ENCODE results near the gene TSPAN2.

Gene TSPAN2

GRCh38 chr1:115073298-115074087, 15.8 kb downstream of the TSPAN2 start:
- DNase-seq, result no peak

DNA sequence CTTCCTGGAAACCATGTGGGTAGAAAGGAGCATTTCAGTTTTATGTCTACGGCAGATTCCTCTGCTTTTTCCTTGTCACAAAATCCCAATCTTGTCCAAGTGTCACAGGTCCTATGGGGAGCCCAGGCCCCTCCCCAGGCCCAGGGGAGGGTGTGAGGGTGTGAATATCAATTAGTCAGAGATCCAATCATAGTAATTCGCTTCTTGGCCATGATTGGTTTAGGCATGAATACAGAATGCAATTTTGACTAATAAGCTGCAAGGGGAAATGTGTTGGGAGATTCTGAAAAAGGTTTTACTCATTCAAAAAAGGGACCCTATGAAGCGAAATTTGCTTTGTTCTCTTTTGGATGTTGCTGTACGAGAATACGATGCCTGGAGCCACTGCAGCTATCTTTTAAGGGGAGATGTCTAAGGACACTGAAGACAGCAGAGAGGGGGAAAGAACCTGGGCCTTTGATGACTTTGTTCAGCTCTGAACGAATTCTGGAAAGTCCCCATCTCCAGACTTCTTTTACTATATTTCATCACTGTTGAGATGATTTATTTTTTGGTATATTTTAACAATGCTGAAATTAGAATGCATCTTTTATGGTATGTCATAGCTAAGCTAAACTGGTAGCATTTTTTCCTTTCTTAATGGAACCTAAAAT, 18.2 kb downstream of the TSPAN2 start:
- no peak for DNase-seq

DNA sequence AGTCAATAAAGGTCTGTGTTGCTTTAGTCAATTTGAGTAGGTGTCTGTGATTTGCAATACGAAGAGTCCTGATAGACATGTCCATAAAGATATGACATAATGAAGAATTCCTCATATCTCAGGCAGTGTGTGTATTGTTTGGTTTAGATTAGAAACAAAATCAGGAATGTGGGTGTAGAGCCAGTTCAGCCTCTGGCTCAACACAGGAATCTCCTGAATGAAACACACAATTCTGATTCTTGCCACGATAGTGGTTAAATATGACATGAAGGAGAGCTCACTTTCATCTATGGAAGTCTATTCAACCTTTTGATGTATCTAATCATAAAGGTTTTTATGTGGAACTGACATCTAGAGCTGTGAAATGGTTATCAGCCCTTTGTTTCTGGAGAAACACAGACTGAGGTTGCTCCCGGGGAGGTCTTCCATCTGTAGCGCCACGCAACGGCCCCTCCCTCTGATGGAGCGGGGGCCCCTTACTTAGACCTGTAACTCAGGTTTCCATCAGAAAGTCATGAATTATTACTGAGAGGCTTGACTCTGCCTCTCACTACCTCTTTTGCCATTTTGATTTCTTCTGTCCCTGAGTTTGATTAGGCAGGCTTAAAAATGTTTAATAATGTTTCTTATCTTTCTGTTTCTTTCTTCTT, 19.5 kb downstream of the TSPAN2 start:
- DNase-seq, result no peak

GRCh38 chr1:115068826-115069585, 20.3 kb downstream of the TSPAN2 start:
- no peak for DNase-seq

GRCh38 chr1:115067161-115067859, 22.0 kb downstream of the TSPAN2 start:
- no peak for DNase-seq

GRCh38 chr1:115065021-115065420, 24.3 kb downstream of the TSPAN2 start:
- no peak for DNase-seq

DNA sequence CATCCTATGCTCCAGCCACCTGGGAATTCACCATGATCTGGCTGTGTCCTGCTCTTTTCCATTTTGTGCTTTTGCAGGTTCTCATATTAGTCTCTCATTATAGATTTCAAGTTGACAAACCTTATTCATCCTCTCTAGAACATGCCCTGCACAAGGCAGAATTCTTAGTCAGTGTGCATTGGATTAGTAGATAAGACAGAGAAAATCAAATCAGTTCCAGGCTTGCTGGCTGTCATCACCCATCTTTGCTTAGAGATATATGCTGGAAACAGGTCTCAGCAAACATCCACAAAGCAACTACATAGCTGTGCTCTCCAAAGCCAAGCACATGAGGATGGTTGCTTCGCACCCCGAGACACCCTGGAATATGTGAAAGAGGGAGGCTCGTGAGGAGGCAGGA, 24.8 kb downstream of the TSPAN2 start:
- DNase-seq, result no peak

DNA sequence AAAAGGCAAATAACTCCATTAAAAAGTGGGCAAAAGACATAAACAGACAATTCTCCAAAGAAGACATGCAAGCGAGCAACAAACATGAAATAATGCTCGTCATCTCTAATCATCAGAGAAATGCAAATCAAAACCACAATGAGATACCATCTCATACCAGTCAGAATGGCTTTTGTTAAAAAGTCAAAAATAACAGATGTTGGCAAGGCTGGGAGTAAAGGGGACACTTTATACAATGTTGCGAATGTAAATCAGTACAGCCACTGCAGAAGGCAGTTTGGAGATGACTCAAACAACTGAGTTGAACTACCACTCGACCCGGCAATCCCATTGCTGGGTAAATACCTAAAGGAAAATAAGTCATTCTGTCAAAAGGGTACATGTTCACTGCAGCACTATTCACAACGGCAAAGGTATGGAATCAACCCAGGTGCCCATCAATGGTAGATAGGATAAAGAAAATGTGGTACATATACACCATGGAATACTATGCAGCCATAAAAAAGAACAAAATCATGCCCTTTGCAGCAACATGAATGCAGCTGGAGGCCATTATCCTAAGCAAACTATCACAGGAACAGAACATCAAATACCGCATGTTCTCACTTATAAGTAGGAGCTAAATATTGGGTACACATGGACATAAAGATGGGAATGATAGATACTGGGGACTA, 25.9 kb downstream of the TSPAN2 start:
- no peak for DNase-seq

GRCh38 chr1:115062542-115063004, 26.7 kb downstream of the TSPAN2 start:
- no peak for DNase-seq

DNA sequence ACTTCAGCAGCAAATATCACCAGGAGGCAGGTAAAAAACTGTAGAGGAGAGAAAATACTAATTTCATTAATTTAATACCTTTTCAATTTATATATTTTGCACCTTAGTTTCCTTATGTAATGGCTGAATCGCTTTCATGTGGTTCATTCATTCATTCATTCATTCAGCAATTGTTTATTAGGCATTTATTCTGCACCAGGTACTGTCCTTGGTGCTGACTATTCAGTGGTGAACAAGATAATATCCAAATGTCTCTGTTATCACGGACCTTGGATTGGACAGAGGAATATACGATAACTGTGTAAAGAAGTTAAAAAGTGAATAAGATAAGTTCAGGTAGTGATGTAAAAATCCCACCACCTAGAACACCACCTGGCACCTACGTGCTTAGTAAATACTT, 28.8 kb downstream of the TSPAN2 start:
- no peak for DNase-seq

- no peak for DNase-seq
Observed at GRCh38 chr1:115059316-115059715, 30.0 kb downstream of the TSPAN2 start.

DNA sequence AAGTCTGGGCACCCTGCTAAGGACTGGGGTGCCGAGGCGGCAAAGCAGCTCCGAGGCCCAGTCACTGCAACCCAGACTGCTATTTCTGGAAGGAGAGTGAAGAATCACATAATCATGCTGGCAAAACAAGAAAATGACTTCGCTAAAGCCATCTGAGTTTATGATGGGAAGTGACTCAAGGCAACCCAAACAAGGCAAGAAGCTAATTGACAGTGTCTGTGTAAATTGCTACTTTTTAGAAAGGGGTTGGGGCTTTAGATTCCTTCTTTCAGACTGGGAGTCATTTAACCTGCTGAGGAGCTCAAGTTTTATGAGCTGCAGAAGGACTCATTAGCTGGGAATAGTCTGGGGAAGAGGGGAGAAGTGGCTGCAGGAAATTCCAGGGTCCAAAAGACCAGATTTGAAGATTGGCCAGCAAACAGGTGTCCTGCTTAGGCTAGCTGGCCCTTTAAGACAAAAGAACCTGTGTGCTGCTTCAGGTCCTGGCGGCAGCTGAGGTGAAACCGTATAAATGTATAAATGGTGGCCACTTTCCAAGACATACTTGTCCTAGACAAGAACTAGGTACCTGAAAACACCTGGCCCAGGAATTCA, 31.5 kb downstream of the TSPAN2 start:
- DNase-seq, result no peak

GRCh38 chr1:115056395-115056798, 32.9 kb downstream of the TSPAN2 start:
- DNase-seq, result no peak

GRCh38 chr1:115052454-115053083, 36.7 kb downstream of the TSPAN2 start:
- no peak for DNase-seq

DNA sequence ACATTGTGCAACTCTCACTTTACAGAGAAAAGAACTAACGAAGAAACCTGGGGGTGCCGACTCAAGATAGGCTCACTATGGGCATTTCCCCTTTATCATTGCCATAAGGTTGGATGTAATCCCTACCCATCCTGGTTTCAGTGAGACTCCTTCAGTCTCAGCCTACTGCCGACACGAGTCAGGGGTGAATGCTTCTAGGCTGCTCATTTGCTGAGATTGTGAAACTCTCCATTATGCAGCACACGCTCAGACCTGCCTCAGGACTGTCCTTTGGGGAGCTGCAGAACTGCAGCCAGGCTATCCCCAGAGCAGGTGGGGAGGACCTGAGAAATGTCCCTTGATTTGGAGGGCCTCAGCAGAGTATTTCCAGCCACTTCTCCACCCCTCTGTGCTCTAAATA, 37.5 kb downstream of the TSPAN2 start:
- DNase-seq, result no peak

GRCh38 chr1:115046751-115047150, 42.6 kb downstream of the TSPAN2 start:
- no peak for DNase-seq

- no peak for DNase-seq
Observed at GRCh38 chr1:115041654-115042053, 47.6 kb downstream of the TSPAN2 start.

- no peak for DNase-seq
Observed at GRCh38 chr1:115040501-115040900, 48.8 kb downstream of the TSPAN2 start.

- no peak for DNase-seq
Observed at GRCh38 chr1:115036814-115037507, 52.3 kb downstream of the TSPAN2 start.

GRCh38 chr1:115035652-115036051, 53.7 kb downstream of the TSPAN2 start:
- no peak for DNase-seq

All from 8988T (cell line).